ENCODE measurements around the gene FZD7.

Gene FZD7

DNA sequence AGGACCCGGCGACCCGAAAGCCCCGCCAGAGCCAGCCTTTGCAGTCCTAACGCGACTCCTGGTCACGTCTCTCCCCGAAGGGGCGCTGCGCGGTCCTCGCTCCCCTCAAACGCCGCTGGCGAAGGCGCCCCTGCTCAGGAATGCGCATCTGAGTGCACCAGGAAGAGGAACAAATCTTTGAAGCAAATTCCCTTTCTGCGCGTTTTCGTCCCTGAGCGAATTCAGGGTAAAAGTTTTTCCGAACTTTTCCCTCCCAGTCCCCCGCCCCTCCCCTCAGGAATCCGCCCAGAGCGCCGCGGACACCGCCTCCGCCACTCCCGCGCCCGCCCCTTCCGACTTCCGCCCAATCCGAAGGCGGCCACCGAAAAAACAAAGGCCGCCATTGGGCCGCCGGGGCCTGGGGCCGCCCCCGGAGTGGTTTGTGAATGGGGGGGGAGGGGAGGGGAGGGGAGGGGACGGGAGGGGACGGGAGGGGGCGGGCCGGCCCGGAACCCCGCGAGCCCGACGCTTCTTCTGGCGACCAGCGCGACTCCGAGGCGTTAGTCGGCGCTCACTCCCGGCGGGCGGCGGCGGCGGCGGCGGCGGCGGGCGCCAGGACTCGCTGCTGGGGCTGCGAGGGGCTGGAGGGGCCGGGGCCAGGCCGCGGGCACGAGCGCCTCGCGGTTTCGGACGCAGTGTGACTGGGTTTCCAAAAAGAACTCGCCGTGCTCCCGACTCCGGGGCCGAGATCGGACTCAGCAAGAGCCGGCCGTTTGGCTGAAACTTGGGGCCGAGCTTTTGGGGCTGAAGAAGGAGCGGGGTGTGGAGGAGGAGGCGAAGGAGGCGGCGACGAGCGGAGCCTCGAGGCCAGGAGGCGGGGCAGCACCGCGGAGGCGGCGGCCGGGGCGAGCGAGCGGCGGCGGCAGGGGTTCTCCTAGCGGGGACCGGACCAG is at the start of gene FZD7:
Gene FZD7 (plus strand): TSS at position 539 of the 932 bp plus-strand sequence. CDS start 793 bp downstream, outside the sequence.
- DNase-seq (ENCODE audit: low read depth, low spot score): peak; percentile 99

DNA sequence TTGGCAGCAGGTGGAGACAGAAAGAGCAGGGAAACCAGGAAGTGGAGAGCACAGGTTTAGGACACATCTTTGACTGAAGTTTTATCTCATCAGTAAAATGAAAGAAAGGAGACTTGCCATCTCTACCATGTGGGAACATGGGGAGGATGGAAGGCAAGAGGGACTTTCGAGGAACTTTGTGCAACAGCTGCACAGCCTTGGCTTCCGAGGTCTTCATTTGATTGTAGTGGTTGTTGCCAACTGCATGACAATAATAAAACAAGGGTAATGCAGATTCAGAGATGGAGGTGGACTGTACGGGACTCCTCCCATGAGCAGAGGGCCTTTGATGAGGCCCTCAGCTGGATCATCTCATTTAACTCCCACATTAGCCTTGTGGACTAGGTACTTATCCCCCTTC is 49.3 kb upstream of the FZD7 start:
- DNase-seq (ENCODE audit: low read depth, low spot score): no peak

DNA sequence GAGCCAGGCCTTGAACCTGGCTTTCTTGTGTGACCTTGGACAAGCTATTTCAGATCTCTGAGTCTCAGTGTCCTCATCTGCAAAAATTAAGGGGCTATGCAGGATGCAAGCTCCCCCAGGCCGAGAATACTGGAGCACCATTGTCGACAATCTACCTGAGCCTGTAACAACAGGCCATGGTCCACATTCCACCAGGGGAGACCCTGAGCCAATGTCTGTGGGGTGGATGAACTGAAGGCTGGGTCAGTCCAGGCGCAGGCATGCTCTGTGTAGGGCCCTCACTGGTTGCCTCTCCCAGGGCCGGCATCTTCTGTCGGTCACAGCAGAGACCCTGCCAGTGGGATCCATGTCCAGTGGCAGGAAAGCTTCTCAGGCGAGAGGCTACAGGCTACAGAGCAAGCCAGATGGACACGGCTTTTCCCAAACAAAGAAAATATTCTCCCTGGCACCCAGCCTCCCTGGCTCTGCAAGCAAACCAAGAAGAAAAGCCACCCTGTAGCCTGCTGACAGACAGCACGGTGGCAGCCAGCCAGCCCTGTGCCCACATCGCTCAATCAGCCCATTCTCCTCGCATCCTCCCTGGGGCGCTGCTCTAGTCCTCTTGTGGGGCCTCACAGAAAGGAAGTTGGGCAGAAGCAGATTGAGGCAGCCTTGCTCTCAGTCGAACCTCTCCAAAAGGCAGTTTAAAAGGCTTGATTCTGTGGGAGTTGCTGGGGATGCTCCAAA is 48.7 kb upstream of the FZD7 start:
- peak; percentile 78 for DNase-seq (ENCODE audit: low read depth, low spot score)

DNA sequence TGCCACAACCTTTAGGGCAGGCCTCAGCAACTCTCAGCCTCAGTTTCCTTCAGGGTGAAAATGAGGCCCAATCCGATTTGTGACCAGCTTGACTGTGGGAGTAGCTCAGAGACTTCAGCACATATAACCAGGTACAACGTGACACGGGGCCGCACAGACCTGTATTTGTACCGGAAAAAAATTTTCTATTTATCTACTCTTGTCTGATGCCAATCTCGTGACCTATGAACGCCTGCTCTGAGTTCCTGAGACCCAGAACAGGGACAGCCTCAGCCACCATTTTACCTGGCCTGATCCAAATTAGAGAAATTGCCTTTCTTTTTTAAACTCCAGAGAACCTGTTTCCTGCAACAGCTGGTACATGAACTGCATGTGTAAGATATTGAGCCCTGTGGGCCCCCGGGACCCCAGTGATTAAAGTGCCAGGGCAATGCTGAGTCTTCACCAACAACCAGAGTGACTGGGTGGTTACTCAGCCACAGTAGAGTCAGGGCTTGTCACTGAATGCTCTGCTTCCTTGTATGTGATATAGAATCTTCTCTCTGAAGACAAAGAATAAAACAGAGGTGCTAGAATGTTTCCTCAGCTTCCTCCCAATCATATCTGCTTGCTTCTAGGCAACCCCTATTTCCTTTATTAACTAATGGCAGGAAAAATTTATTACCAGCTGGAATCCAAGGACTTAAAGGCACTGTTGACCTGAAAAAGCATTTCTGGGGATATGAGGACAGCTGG is 47.8 kb upstream of the FZD7 start:
- no peak for DNase-seq (ENCODE audit: low read depth, low spot score)

DNA sequence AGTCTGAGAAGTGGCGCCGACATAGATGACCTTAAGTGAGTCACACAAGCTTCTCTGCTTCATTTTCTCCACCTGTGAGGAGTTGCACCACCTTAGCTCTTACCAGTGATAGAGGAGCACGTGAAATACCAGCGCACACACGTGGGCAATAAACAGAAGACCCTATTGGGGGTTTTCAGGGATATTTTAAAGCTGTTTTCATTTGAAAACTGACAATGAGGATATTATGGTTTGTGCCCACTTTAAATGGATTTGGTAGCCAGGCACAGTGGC is 47.3 kb upstream of the FZD7 start:
- DNase-seq (ENCODE audit: low read depth, low spot score): no peak

DNA sequence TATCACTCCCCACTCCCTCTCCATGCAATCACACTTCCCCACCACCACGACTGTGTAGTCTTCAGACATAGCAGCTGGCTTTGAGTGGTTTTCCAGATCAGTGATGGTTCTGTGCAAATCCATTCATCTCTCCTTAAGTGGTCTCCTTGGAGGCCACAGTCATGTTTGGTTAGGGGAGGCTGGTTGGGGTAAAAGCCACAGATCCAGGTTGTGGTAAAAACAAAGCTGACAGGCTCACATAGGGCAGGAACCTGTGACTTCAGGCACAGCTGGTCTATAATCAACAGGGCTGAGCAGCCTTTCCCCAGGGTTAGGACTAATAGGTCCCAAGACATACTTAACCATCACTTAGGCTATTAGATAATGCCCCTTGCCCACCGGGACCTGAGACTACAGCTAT is 46.2 kb upstream of the FZD7 start:
- no peak for DNase-seq (ENCODE audit: low read depth, low spot score)

DNA sequence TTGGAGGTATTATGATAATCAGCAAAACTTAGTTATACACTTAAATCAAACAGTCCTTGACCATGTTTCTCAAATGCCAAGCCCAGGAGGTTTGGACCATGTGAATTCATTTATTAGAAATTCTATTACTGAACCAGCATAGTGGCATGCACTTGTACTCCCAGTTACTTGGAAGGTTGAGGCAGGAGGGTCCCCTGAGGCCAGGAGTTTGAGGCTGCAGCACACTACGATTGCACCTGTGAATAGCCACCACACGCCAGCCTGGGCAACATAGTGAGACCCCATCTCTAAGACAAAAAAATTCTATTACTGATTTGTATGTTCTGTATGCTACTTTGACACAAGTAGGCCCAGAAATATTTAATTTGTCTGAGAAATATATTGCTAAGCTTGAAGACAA is 43.6 kb upstream of the FZD7 start:
- no peak for DNase-seq (ENCODE audit: low read depth, low spot score)

DNA sequence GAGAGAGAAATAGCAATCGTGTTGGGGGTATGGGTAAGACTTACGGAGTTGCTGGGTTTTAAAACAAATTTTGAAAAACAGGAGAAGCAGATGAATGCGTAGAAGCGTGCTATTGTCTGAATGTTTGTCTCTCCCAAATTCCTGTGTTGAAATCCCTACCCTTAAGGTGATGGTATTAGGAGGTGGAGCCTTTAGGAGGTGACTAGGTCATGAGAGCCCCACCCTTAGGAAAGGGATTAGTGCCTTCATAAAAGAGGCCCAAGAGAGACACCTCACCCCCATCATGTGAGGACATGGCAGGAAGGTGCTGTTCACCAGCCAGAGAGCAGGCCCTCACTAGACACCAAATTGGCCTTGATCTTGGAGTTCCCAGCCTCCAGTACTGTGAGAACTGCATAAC is 40.7 kb upstream of the FZD7 start:
- DNase-seq (ENCODE audit: low read depth, low spot score): no peak

DNA sequence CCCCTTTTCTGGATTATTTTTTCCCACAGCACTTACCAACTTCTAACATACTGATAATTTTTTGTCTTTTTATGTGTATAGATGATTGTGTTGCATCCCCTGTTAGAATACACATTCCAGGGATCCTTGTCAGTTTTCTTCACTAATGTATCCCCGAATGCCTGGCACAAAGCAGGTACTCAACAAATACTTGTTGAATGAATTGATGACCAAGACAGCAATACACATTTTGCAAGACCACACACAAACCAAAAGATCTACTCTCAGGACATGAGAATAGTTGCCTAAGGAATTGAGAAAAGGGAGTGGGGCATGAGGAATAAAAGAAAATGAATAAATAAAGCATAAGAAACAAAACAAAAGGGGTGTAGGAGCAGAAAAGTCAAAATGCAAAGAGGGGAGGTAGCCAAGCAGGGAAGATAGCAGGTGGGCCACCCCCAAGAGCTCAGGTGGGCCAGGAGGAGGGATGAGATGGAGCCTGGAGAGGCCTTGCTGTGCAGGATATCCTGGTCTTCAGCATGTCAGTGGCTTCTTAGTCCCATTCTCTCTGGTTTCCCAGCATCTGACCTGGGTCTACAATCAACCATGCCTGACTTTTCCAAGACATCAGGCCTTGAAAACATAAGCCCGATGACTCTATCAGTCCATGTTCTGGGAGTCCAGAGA is 38.5 kb upstream of the FZD7 start:
- no peak for DNase-seq (ENCODE audit: low read depth, low spot score)

DNA sequence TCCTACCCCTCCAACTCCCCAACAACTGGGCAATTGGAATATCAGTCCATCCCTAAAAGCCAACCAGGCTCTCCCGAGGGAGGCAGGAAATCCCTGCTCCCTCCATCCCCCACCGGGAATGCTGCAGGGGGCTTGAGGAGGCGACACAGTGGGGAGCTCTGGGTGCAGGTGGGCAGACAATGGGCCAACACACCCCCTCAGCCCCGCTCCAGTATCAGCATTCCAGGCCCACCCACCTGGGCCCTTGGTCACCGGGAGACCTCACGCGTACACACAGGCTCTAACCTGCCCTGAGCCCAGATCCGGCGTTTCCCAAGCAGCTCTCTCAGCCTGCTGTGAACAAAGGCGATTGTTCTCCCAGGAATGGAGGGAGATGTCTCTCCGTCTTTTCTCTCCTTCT is 37.6 kb upstream of the FZD7 start:
- no peak for DNase-seq (ENCODE audit: low read depth, low spot score)

DNA sequence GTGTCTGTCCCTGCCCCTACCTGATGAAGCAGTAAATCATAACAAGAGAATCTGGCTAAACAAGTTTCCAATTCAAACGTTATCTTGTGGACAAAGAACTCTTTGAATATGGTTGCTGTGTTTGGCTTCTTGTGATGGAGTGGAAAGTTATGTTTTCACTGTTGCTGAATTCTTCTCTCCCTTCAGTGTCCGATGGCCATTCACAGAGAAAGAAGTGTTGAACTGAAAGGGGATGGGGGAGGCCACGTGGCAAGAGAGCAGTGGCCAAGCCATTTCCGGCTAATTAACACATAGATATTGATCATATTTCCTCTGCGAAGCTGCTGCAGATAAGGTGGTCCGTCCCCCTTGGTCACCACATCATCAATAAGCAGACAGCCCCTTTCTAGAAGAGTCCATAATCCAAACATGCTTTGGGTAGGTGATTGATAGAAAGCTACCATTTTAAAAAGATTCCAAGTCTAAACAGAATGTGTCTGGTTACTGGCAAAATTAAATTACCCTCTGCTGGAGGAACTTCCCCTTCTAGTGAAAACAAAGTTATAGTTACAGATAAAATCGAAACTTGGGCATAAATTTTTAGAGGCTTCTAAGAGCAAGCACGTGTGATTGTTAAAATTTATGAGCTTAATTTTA is 36.9 kb upstream of the FZD7 start:
- DNase-seq (ENCODE audit: low read depth, low spot score): no peak

DNA sequence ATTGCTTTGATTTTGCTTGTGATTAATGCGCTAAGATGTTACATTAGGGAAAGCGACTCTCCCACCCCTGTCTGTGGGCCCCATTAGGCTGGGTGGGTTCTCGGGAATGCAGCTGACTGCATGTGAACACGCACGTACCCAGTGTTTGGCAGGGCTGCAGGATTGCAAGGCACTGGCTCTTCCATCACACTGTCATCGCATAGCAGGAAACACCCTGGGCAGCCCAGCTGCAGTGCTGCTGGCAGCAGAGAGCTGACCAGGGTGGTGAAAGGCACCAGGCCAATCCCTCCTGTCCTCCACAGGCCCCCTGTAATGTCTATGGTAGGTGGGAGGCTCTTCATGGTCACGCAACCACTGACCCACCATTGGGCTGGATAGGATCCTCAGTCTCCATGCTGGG is 34.4 kb upstream of the FZD7 start:
- DNase-seq (ENCODE audit: low read depth, low spot score): no peak

DNA sequence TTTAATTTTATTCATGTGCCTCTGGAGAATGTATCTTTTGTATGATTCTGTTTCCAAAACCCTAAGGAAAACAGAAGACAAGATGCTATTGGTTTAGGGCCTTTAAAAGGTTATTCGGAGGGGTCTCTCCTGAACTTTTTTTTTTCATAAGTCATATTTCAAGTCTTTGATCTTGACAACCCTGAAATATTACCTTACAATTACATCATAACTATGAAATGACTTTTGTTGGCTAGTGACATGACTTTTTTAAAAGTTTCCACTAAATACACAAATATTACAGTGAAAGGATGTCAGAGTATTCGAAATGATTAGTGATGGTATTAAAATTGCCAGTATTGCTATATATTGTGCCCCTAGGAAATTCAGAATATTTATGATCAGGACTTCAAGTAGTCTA is 31.8 kb upstream of the FZD7 start:
- DNase-seq (ENCODE audit: low read depth, low spot score): no peak

DNA sequence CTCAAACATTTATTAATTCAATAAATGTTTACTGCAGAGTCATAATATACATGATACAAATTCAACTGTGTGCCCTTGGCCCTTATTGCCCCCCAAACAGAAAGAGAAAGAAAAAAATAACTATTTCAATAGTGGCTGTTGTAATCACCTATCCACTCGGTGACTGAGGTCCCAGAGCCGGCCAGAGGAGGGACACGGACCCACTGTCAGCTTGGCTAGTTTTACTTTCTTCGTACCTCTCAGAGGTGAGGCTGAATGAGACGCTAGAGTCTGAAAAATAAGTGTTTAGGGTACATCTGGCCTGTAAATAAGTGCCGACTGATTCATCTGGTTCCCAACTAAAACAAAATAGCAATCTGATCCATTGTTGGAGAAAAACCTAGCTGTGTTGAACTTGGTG is 31.3 kb upstream of the FZD7 start:
- DNase-seq (ENCODE audit: low read depth, low spot score): no peak

DNA sequence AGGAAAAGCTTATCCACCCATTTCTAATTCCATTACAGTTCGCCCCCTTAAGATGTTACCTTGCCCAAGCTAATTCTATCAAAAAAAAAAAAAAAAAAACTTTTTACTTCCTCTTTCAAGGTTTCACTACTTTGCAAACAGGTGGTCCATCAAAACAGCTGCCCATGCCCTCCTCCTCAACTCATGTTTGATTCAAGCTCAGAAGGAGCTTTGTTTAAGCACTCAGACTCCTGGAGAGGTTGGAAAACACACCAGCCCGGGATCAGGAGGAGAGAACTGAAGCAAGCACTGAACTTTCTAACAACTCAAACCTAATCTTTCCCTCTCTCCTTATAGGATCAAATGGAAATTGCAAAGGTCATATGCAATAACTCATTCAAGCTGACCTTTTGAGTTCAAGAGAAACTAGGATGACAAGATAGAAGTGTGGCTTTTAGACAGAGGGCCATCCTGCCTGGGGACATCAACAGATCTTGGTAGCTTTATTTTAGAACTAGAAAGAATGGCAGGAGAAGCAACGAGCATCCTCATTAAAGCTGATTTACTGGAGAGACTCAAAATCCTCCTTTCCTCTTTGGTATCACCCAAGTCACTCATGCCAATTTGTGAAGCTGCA is 28.3 kb upstream of the FZD7 start:
- DNase-seq (ENCODE audit: low read depth, low spot score): no peak

DNA sequence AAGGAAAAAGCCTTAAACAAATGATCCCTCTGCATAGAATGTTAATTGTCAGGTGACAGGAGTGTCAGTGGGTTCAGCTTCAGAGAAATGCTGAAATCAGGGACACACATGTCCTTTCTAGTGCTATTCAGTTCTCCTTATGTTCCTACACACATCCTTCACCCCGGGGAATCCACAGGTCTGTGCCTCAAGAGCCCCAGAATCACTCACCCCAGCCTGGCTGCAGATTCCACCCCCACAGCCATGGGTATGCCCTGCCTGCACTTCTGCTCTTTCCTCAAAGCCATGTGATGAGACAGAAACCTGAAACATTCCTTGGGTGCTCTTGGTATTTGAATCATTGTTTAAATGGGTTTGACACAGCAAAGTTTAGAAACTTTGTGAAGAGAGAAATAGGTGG is 27.4 kb upstream of the FZD7 start:
- DNase-seq (ENCODE audit: low read depth, low spot score): no peak

DNA sequence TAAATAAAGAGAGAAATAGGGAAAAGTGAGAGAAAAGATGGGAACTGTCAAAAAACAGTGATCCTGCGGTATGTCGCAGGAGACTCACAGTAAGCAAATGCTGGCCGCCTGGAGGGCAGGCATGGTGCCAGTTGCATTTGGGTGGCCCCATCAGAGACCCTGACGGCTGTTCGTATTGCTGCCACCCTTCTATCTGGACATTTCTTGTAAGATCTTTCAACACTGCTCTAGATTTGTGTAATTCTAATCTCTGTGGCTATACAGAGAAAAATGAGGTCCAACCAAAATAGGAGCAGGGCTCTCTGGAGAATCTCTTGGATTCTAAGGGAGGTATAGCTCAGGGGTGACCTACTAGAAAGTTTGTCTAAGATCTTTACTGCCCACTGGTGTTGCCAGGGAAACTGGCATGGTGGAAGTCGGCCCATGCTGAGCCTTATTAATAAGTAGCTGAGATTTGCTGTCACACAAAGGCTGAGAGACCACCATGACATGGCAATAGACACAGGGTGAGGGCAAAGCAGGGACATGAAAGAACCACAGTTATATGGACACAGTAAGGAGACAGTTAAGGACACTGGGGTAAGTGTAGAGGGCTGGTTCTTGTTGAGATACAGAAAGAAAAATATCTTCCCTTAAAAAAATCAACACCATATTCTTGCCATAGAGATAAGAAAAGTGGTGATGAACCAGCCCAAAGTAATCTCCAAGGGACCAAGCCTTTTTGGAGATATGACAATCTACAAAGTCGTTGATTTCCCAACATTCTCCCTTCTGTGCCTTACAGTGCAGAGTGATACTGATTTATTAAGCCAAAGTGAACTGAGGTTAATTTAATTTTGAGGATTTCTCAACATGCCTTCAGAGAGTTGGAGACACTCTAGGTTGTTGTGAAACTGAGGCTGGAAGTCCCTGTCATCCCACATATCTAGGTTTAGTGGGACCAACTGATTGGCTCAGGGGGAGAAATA is 26.4 kb upstream of the FZD7 start:
- DNase-seq (ENCODE audit: low read depth, low spot score): peak; percentile 32

DNA sequence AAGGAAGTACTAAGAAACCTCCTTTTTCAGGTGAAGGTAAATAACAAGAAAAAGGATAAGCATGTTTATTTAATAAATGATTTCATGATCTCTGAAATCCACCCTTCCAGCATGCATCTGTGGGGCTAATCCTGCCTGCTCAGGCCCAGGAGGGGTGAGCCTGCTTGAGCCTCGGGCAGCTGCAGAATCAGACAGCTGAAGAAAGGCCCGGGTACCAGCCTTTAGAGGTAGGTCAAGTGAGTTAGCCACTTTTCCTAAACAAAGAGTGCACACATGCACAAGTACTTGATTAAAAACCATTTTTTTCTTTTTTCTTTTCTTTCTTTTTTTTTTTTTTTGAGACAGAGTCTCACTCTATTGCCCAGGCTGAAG is 25.7 kb upstream of the FZD7 start:
- no peak for DNase-seq (ENCODE audit: low read depth, low spot score)

DNA sequence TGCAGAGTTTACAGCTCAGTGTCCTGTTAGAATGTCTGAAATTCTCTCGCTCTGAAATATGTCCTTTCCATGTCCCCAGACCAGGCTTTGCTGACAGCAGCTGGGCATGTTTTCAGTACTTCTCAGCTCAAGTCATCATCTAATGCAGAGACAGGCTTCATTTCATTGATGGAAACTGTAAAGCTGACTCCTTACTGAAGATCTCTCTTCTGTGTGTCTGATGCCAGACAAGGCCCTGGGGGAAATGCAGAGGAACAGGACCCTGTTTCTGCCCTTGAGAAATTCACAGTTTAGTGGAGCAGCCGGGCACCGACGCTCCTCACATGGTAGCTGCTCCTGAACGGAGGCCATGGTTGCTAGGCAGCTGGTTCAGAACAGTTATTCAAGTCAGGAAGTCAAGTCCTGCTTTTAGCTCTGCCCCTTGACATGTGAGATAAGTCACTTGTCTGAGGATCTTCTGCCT is 24.6 kb upstream of the FZD7 start:
- DNase-seq (ENCODE audit: low read depth, low spot score): no peak

DNA sequence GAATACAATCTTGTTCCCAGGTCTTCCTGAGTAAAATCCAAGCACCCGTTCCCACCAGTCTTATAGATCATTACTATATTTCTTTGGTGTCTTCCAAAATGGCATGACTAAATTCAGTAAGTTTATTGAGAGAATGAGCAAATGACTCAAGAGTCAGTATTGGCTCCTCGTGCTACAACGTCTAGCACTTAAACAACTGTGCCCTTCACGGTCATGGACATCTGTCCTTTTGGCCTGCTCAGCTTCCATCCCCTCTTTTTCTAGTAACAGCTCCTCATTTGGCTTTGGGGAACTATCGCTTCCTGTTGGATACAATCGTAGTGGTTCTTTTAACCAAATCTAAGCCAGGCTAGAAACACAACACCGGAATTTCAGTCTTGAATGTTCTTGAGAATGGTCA is 24.1 kb upstream of the FZD7 start:
- DNase-seq (ENCODE audit: low read depth, low spot score): no peak

Measured in astrocyte of the hippocampus (primary cell).